ENCODE measurements around the gene ARID1B. TPM values are rescaled to one million over a fixed set of nuclear protein-coding genes. Genes with fewer than 3 reads are reported as not detected.

The ARID1B gene
- total and polyA plus RNA-seq, 2 of the 13 experiments (the other 11 are each of a cell fraction or from before 2014, with no cell fraction given) = 20.1 to 32.6 TPM

DNA sequence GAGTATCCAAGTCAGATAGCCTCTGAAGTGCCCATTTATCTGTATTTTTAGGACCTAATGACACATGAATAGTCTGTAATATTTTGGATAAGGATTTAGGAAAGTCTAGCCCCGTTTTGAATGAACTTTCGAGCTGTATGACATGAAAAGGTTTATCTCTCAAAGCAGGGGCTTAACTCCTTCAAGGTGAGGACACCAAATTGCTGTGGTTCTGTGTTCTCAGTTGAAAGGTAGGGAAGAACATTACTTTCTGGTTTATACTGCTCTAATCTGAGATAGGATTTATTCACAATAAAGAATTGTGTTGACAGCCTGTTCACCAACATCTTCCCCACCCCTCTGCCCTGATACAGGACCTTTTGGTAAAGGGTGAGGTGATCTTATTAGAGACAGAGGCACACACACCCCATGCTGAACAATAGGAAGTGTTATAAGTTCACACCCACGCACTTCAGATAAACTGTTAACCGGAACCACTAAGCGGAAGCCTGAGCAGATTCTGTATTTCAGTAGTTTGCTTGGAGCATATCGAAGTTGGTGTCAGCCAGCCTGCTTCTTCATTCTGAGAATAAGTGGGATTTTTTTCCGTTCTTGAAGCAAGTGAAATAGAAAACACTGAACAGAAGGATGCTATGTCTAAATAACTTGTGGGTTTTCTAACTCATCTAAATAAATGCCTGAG, 322.9 kb downstream of the ARID1B start:
- Histone ChIP-seq H3K36me3 (replicated peaks in 1 of 2; ENCODE audit: control insufficient read depth in 1 of 2, insufficient read depth in 2 of 2, low read length in 2 of 2) (peaks cover 5 to 18% of the 10 kb centered on the region in 2 experiments), H3K27ac (ENCODE audit: extremely low read length, insufficient read depth, low read length) (no peak overlapping the region), H3K4me3 (replicated peaks in 1 of 3; ENCODE audit: insufficient read depth in 1 of 3, low read depth in 2 of 3, low read length in 3 of 3) (no peak overlapping the region), H3K4me2 (ENCODE audit: low read depth, low read length) (no peak overlapping the region), H4K20me1 (ENCODE audit: insufficient read depth, low read length) (peaks cover 7% of the 10 kb centered on the region; the same call in 1 of the 2 replicates), H3K27me3 (ENCODE audit: control insufficient read depth in 1 of 2, insufficient read depth in 2 of 2, low read length in 2 of 2) (no peaks in the 10 kb centered on the region), H2AFZ (ENCODE audit: low read length) (no peak overlapping the region), H3K4me1 (ENCODE audit: insufficient read depth, low read length) (peaks cover 17% of the 10 kb centered on the region), H3K79me2 (ENCODE audit: insufficient read depth, low read length) (no peaks in the 10 kb centered on the region), H3K9me3 (ENCODE audit: low read length) (no peaks in the 10 kb centered on the region), H3K9ac (ENCODE audit: insufficient read depth, low read depth, low read length) (no peak overlapping the region)
- intact Hi-C loops (cut with micrococcal nuclease; ENCODE audit: unreplicated experiment) = no loop called here
- ATAC-seq (no peak), DNase-seq (ENCODE audit: low spot score) (no peak), FAIRE-seq (no peak)
- 97% methylated on average over 7 of the region's 7 CpGs for WGBS (ENCODE audit: low lambda C conversion rate)
- ChIA-PET POLR2A (no interaction called here), CTCF (ENCODE audit: low intra/inter-chr PET ratio, low total read pairs) (no interaction called here)
- BruUV-seq (replicated peaks) = no TSS peak
- no peak for TF ChIP-seq ADNP (CRISPR knock-in tag; IDR thresholded peaks at IDR 0.05)
- no peak for TF ChIP-seq ZNF790 (CRISPR knock-in tag; IDR thresholded peaks at IDR 0.05; ENCODE audit: borderline replicate concordance)
- TF ChIP-seq FOXO1 (CRISPR knock-in tag; IDR thresholded peaks at IDR 0.05) = no peak
- TF ChIP-seq FOXK1 (CRISPR knock-in tag; IDR thresholded peaks at IDR 0.05; ENCODE audit: borderline replicate concordance, low read depth) = no peak
- TF ChIP-seq MAFF (IDR thresholded peaks at IDR 0.05; ENCODE audit: low read depth, low read length) = no peak
- no peak for TF ChIP-seq ZNF720 (CRISPR knock-in tag; IDR thresholded peaks at IDR 0.05)
- TF ChIP-seq ZFP90 (CRISPR knock-in tag; IDR thresholded peaks at IDR 0.05; ENCODE audit: borderline replicate concordance) = no peak
- TF ChIP-seq, protein P1, sequence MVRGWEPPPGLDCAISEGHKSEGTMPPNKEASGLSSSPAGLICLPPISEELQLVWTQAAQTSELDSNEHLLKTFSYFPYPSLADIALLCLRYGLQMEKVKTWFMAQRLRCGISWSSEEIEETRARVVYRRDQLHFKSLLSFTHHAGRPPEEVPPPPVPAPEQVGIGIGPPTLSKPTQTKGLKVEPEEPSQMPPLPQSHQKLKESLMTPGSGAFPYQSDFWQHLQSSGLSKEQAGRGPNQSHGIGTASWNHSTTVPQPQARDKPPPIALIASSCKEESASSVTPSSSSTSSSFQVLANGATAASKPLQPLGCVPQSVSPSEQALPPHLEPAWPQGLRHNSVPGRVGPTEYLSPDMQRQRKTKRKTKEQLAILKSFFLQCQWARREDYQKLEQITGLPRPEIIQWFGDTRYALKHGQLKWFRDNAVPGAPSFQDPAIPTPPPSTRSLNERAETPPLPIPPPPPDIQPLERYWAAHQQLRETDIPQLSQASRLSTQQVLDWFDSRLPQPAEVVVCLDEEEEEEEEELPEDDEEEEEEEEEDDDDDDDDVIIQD (CRISPR knock-in tag; IDR thresholded peaks at IDR 0.05; ENCODE audit: low read depth) = no peak
- no peak for TF ChIP-seq BORCS8-MEF2B (CRISPR knock-in tag; IDR thresholded peaks at IDR 0.05)
- no peak for TF ChIP-seq ARNT (IDR thresholded peaks at IDR 0.05)
- in situ Hi-C loops (cut with HindIII; ENCODE audit: extremely low pct_ligation_motif_present, low pct_unique_long_range_greater_than_20kb) = no loop called here
